K562 (cell line): ENCODE measurements around the gene NCL. TPM values are rescaled to one million over a fixed set of nuclear protein-coding genes. Genes with fewer than 3 reads are reported as not detected.

Source experiments
- AFF1 ChIP-seq, 2 experiments: fragments of 450-650 bp; IDR thresholded peaks; 2 replicates each; pipeline ENCODE4 v1.6.1; 2018; ENCODE audit warnings: mild to moderate bottlenecking in 2 of 2, low read depth in 1 of 2; ENCODE audit not compliant: partially characterized antibody in 2 of 2
- CHD2 ChIP-seq: IDR thresholded peaks from 2 replicates; pipeline ENCODE4 v1.6.1; 2011; ENCODE audit warnings: low read depth, low read length
- HNRNPL ChIP-seq: fragments of 200-400 bp; formaldehyde crosslinking; IDR thresholded peaks from 2 replicates; pipeline ENCODE4 v1.6.1; 2017; ENCODE audit warnings: low read depth, mild to moderate bottlenecking, low read length
- MGA ChIP-seq: fragments of 450-650 bp; IDR thresholded peaks from 2 replicates; pipeline ENCODE4 v1.6.1; 2016; ENCODE audit warnings: mild to moderate bottlenecking, moderate library complexity
- NCOA6 ChIP-seq: fragments of 450-650 bp; IDR thresholded peaks from 2 replicates; pipeline ENCODE4 v1.6.1; 2017; ENCODE audit warnings: mild to moderate bottlenecking
- PHF21A ChIP-seq: fragments of 450-650 bp; IDR thresholded peaks from 2 replicates; pipeline ENCODE4 v1.6.1; 2017; ENCODE audit warnings: low read depth, borderline replicate concordance
- SFPQ ChIP-seq: fragments of 200-400 bp; formaldehyde crosslinking; IDR thresholded peaks from 2 replicates; pipeline ENCODE4 v1.6.1; 2017; ENCODE audit warnings: mild to moderate bottlenecking, low read depth, low read length, moderate library complexity
- ZKSCAN1 ChIP-seq: fragments of 150-350 bp; IDR thresholded peaks from 2 replicates; pipeline ENCODE4 v1.6.1; 2016; ENCODE audit warnings: low read depth, low read length
- polyA plus RNA-seq, 8 experiments: library from polyadenylated mRNA; depleted of rRNA in 4 of 8; stranded (reverse) in 5 of 8; unstranded in 3 of 8; fragments of >200 nt; fragmentation: Nextera tagmentation in 2 of 8; fragmentation: Illumina TruSeq in 1 of 8; extraction: Ambion mirVana in 2 of 8; extraction: Trizol in 1 of 8; gene quantifications; 2 replicates each; pipeline versions ENCODE4 v1.2.1 to v1.2.3, GENCODE V29; 2011 to 2014; ENCODE audit warnings: inconsistent platforms in 1 of 8, missing spikeins in 1 of 8
- total RNA-seq, 7 experiments: library from RNA; depleted of rRNA in 6 of 7; stranded (reverse); fragments of >200 nt in 6 of 7; fragmentation: Illumina TruSeq in 2 of 7; extraction: Trizol in 2 of 7; gene quantifications; 2 replicates each; pipeline versions ENCODE4 v1.2.1 to v1.2.3, GENCODE V29; 2011 to 2021; ENCODE audit warnings: low replicate concordance in 1 of 7

NCL gene
- total and polyA plus RNA-seq, 9 of the 15 experiments (the other 6 are each of a cell fraction or from before 2014, with no cell fraction given) = 80.9 to 732 (median 361) TPM

- TF ChIP-seq AFF1 (IDR thresholded peaks at IDR 0.05; ENCODE audit: low read depth in 1 of 2, partially characterized antibody in 2 of 2) = no peak
- TF ChIP-seq CHD2 = no peak
- TF ChIP-seq PHF21A = no peak
- no peak for TF ChIP-seq MGA
- no peak for TF ChIP-seq ZKSCAN1
- TF ChIP-seq SFPQ = no peak
- TF ChIP-seq HNRNPL = no peak
- no peak for TF ChIP-seq NCOA6
These were observed 30.3 kb downstream of the NCL start (continued) for GRCh38 chr2:231433990-231434389.
